ENCODE data around the gene LAPTM4A. TPM values are rescaled to one million over a fixed set of nuclear protein-coding genes. Genes with fewer than 3 reads are reported as not detected.

The LAPTM4A gene
- total and polyA plus RNA-seq, 9 donors, result 171 to 427 (median 341) TPM

- no peak overlapping the region for H3K27ac ChIP-seq (ENCODE audit: low read length)
- H3K27me3 ChIP-seq (ENCODE audit: control insufficient read depth, insufficient read depth, low read length), result no peaks in the 10 kb centered on the region
- H3K4me3 ChIP-seq (ENCODE audit: low read length), result no peak overlapping the region
- peaks cover 2% of the 10 kb centered on the region for H3K9me3 ChIP-seq (replicated peaks; ENCODE audit: control insufficient read depth, low read depth, low read length)
- no peaks in the 10 kb centered on the region for H3K36me3 ChIP-seq (ENCODE audit: control insufficient read depth, insufficient read depth, low read length)
- H3K4me1 ChIP-seq (ENCODE audit: control insufficient read depth, insufficient read depth, low read length), result peaks cover 62% of the 10 kb centered on the region
- no peak for DNase-seq
These were observed 18.3 kb upstream of the LAPTM4A start for GRCh38 chr2:20069756-20070155.

DNA sequence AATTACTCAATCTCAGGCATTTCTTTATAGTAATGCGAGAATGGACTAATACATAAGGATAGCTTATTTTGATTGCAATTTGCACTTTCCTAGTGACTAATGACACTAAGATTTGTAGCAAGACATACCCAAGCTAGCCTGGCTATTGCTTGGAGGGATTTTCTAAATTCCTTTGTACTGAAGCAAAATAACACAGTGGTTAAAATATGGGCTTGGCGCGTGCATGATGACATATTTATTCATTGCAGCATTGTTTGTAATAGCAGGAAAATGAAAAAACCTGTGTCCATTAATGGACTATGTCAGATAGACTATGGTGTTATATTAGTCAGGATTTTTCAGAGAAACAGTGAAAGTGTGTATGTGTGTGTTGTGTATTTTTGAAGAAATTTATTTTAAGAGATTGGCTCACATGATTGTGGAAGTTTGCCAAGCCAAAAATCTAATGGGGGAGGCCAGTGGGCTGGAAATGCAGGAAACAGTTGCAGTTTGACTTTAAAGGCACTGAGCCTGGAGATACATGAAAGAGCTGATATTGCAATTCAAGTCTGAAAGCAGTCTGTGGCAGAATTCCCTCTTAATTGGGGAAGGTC lies 16.7 kb upstream of the LAPTM4A start:
- WGBS (ENCODE audit: insufficient coverage), result 75% methylated on average over 2 of the region's 3 CpGs

GRCh38 chr2:20065885-20066602 lies 14.6 kb upstream of the LAPTM4A start:
- H3K27me3 ChIP-seq (ENCODE audit: control insufficient read depth, insufficient read depth, low read length), result no peaks in the 10 kb centered on the region
- peaks cover 2% of the 10 kb centered on the region for H3K9me3 ChIP-seq (replicated peaks; ENCODE audit: control insufficient read depth, low read depth, low read length)
- WGBS (ENCODE audit: insufficient coverage), result 31% methylated on average over 6 of the region's 6 CpGs
- H3K4me3 ChIP-seq (ENCODE audit: low read length), result no peak overlapping the region
- peak; percentile 89 for DNase-seq
- H3K27ac ChIP-seq (ENCODE audit: low read length), result peak overlapping the region; percentile 77
- H3K36me3 ChIP-seq (ENCODE audit: control insufficient read depth, insufficient read depth, low read length), result no peaks in the 10 kb centered on the region
- H3K4me1 ChIP-seq (ENCODE audit: control insufficient read depth, insufficient read depth, low read length), result peaks cover 58% of the 10 kb centered on the region

More for the DNA sequence above, 16.7 kb upstream of the LAPTM4A start:
- H3K27me3 ChIP-seq (ENCODE audit: control insufficient read depth, insufficient read depth, low read length), result no peaks in the 10 kb centered on the region
- peak; percentile 66 for DNase-seq
- peaks cover 2% of the 10 kb centered on the region for H3K9me3 ChIP-seq (replicated peaks; ENCODE audit: control insufficient read depth, low read depth, low read length)
- H3K4me1 ChIP-seq (ENCODE audit: control insufficient read depth, insufficient read depth, low read length), result peaks cover 61% of the 10 kb centered on the region
- peak overlapping the region; percentile 10 for H3K27ac ChIP-seq (ENCODE audit: low read length)
- H3K36me3 ChIP-seq (ENCODE audit: control insufficient read depth, insufficient read depth, low read length), result no peaks in the 10 kb centered on the region
- H3K4me3 ChIP-seq (ENCODE audit: low read length), result no peak overlapping the region

GRCh38 chr2:20064841-20065240 lies 13.4 kb upstream of the LAPTM4A start:
- DNase-seq, result no peak
- Histone ChIP-seq H3K36me3 (ENCODE audit: control insufficient read depth, insufficient read depth, low read length) (no peaks in the 10 kb centered on the region), H3K9me3 (replicated peaks; ENCODE audit: control insufficient read depth, low read depth, low read length) (peaks cover 2% of the 10 kb centered on the region), H3K27me3 (ENCODE audit: control insufficient read depth, insufficient read depth, low read length) (no peaks in the 10 kb centered on the region), H3K4me3 (ENCODE audit: low read length) (no peak overlapping the region), H3K27ac (ENCODE audit: low read length) (no peak overlapping the region), H3K4me1 (ENCODE audit: control insufficient read depth, insufficient read depth, low read length) (peaks cover 51% of the 10 kb centered on the region)

DNA sequence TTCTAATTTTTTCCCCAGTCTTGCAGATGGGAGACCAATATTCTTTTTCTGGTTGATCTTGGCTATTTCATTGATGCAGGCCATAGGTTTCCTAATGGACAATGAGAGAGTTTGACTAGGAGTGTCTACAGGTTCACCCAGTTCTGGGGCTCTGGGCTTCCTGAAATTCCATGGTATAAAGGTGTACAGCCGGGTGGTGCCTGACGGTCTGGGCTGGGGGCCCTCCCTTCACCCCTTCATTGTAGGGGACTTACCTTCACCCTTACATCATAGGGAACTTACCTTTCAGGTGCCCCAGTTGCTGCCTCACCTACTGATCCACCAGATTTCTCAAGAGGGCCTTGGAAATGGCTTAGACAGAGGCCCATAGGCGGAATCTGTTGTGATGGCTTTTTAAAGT lies 13.0 kb upstream of the LAPTM4A start:
- DNase-seq, result no peak
- Histone ChIP-seq H3K4me3 (ENCODE audit: low read length) (no peak overlapping the region), H3K27me3 (ENCODE audit: control insufficient read depth, insufficient read depth, low read length) (no peaks in the 10 kb centered on the region), H3K36me3 (ENCODE audit: control insufficient read depth, insufficient read depth, low read length) (no peaks in the 10 kb centered on the region), H3K4me1 (ENCODE audit: control insufficient read depth, insufficient read depth, low read length) (peaks cover 51% of the 10 kb centered on the region), H3K27ac (ENCODE audit: low read length) (no peak overlapping the region), H3K9me3 (replicated peaks; ENCODE audit: control insufficient read depth, low read depth, low read length) (peaks cover 2% of the 10 kb centered on the region)
- WGBS (ENCODE audit: insufficient coverage), result 100% methylated on average over 2 of the region's 3 CpGs

DNA sequence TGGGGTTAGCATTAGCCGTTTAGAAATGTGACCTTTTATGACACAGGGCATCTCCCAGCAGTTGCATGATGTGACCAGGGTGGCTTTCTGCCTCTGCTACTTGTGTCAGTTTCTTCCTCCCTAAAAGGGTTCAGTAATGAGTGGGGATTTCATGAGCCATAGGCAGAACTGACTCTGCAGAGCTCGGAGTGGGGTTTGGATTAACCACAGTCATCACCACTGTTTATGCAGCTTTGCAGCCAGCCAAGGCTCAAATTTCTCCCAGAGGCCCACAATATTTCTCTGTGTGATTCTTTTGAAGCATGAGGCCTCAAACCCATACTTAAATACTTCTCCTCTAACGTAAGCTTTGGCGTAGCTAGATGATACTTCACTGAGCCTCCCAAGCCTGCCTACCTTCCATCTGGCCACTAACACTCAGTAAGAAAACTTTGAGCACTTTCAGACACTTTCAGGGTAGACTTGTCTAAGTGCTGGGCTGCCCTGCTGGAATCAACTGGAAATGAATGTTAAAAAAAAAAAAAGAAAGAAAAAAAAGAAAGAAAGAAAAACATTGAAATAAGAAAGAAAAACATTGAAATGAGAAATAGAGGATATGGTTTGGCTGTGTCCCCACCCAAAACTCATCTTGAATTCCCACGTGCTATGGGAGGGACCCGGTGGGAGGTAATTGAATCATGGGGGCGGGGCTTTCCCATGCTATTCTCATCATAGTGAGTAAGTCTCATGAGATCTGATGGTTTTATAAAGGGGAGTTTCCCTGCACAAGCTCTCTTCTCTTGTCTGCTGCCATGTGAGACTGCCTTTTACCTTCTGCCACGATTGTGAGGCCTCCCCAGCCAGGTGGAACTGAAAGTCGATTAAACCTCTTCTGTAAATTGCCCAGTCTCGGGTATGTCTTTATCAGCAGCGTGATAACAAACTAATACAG lies 11.5 kb upstream of the LAPTM4A start:
- peak; percentile 98 for DNase-seq
- H3K9me3 ChIP-seq (replicated peaks; ENCODE audit: control insufficient read depth, low read depth, low read length), result peaks cover 2% of the 10 kb centered on the region
- peak overlapping the region; percentile 93 for H3K27ac ChIP-seq (ENCODE audit: low read length)
- no peak overlapping the region for H3K4me3 ChIP-seq (ENCODE audit: low read length)
- H3K36me3 ChIP-seq (ENCODE audit: control insufficient read depth, insufficient read depth, low read length), result no peaks in the 10 kb centered on the region
- peaks cover 47% of the 10 kb centered on the region for H3K4me1 ChIP-seq (ENCODE audit: control insufficient read depth, insufficient read depth, low read length)
- no peaks in the 10 kb centered on the region for H3K27me3 ChIP-seq (ENCODE audit: control insufficient read depth, insufficient read depth, low read length)
- 0% methylated on average over 2 of the region's 11 CpGs for WGBS (ENCODE audit: insufficient coverage)

GRCh38 chr2:20061940-20062339 lies 10.5 kb upstream of the LAPTM4A start:
- H3K9me3 ChIP-seq (replicated peaks; ENCODE audit: control insufficient read depth, low read depth, low read length), result no peaks in the 10 kb centered on the region
- H3K36me3 ChIP-seq (ENCODE audit: control insufficient read depth, insufficient read depth, low read length), result no peaks in the 10 kb centered on the region
- H3K4me3 ChIP-seq (ENCODE audit: low read length), result no peak overlapping the region
- no peaks in the 10 kb centered on the region for H3K27me3 ChIP-seq (ENCODE audit: control insufficient read depth, insufficient read depth, low read length)
- no peak for DNase-seq
- 100% methylated on average over 2 of the region's 5 CpGs for WGBS (ENCODE audit: insufficient coverage)
- H3K27ac ChIP-seq (ENCODE audit: low read length), result peak overlapping the region; percentile 93
- peaks cover 47% of the 10 kb centered on the region for H3K4me1 ChIP-seq (ENCODE audit: control insufficient read depth, insufficient read depth, low read length)

DNA sequence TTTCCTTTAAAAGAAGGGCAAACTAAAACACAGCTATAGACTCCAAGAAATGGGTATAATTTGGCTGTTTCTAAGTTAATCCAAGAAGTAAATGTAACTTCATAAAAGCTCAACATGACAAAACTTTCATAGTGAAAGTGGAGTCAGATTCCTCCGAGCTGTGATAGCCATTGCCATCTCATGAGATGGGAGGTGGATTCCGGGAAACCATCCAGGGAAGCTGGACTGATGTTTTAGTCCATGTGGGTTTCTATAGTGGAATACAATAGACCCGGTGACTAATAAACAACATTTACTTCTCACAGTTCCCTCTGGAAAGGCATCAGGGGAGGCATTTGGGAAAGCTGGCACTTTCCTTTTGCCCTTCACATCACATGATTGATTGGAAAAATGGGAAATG lies 10.0 kb upstream of the LAPTM4A start:
- Histone ChIP-seq H3K9me3 (replicated peaks; ENCODE audit: control insufficient read depth, low read depth, low read length) (no peaks in the 10 kb centered on the region), H3K27me3 (ENCODE audit: control insufficient read depth, insufficient read depth, low read length) (no peaks in the 10 kb centered on the region), H3K27ac (ENCODE audit: low read length) (peak overlapping the region; percentile 93), H3K36me3 (ENCODE audit: control insufficient read depth, insufficient read depth, low read length) (no peaks in the 10 kb centered on the region), H3K4me1 (ENCODE audit: control insufficient read depth, insufficient read depth, low read length) (peaks cover 46% of the 10 kb centered on the region), H3K4me3 (ENCODE audit: low read length) (no peak overlapping the region)
- DNase-seq, result peak; percentile 72
- no CpG with 5 or more reads among the region's 3 CpGs for WGBS (ENCODE audit: insufficient coverage)

- no peak overlapping the region for H3K27ac ChIP-seq (ENCODE audit: low read length)
- H3K36me3 ChIP-seq (ENCODE audit: control insufficient read depth, insufficient read depth, low read length), result no peaks in the 10 kb centered on the region
- no peak for DNase-seq
- no peak overlapping the region for H3K4me3 ChIP-seq (ENCODE audit: low read length)
- no peaks in the 10 kb centered on the region for H3K27me3 ChIP-seq (ENCODE audit: control insufficient read depth, insufficient read depth, low read length)
- peaks cover 33% of the 10 kb centered on the region for H3K4me1 ChIP-seq (ENCODE audit: control insufficient read depth, insufficient read depth, low read length)
- no CpG with 5 or more reads among the region's 1 CpG for WGBS (ENCODE audit: insufficient coverage)
- H3K9me3 ChIP-seq (replicated peaks; ENCODE audit: control insufficient read depth, low read depth, low read length), result no peaks in the 10 kb centered on the region
These were observed 8.7 kb upstream of the LAPTM4A start for GRCh38 chr2:20060106-20060505.

- no peak for DNase-seq
- Histone ChIP-seq H3K4me3 (ENCODE audit: low read length) (no peak overlapping the region), H3K27ac (ENCODE audit: low read length) (no peak overlapping the region), H3K36me3 (ENCODE audit: control insufficient read depth, insufficient read depth, low read length) (no peaks in the 10 kb centered on the region), H3K9me3 (replicated peaks; ENCODE audit: control insufficient read depth, low read depth, low read length) (no peaks in the 10 kb centered on the region), H3K4me1 (ENCODE audit: control insufficient read depth, insufficient read depth, low read length) (peaks cover 10% of the 10 kb centered on the region), H3K27me3 (ENCODE audit: control insufficient read depth, insufficient read depth, low read length) (no peaks in the 10 kb centered on the region)
- no CpG with 5 or more reads among the region's 1 CpG for WGBS (ENCODE audit: insufficient coverage)
These were observed 5.8 kb upstream of the LAPTM4A start for GRCh38 chr2:20057268-20057667.

All from muscle of leg (tissue), 11 donors.